CD4-positive, alpha-beta T cell (primary cell): ENCODE data around the gene F11R. TPM values are rescaled to one million over a fixed set of nuclear protein-coding genes. Genes with fewer than 3 reads are reported as not detected.

ENCODE experiments used
- ATAC-seq: fragments of 200-7000 bp; cut with Tn5 transposase; one replicate; pipeline ENCODE4 v1.10.0; 2022; ENCODE audit warnings: mild to moderate bottlenecking; ENCODE audit not compliant: poor library complexity
- CTCF ChIA-PET: fragments of 350-600 bp; sonication (Branson Sonifier 250); formaldehyde crosslinking; loops from one replicate; lab custom pipeline; 2021; ENCODE audit warnings: antibody characterized with exemption, inconsistent platforms; lab: Charles Lee
- POLR2A ChIA-PET: fragments of 350-600 bp; sonication (Branson Sonifier 250); formaldehyde crosslinking; loops from one replicate; lab custom pipeline; 2021; ENCODE audit warnings: antibody characterized with exemption, inconsistent platforms; lab: Charles Lee
- DNase-seq, 14 experiments: peaks; one replicate each; pipeline ENCODE4 v3.0.0-alpha.2; 2013 to 2020; ENCODE audit warnings: mixed read lengths in 2 of 14
- H3K27ac ChIP-seq, 2 donors: one replicate each; pipeline versions ENCODE4 v1.5.1 to v1.7.0; 2013; ENCODE audit warnings: low read length in 2 of 2, low read depth in 1 of 2, mild to moderate bottlenecking in 1 of 2
- H3K27me3 ChIP-seq, 2 experiments: 1 replicate in 1 of 2; 2 replicates in 1 of 2; pipeline versions ENCODE4 v1.6.1 to v1.7.0; 2013; ENCODE audit warnings: low read length in 2 of 2, control low read depth in 1 of 2, mild to moderate bottlenecking in 1 of 2, moderate library complexity in 1 of 2; ENCODE audit not compliant: insufficient read depth in 2 of 2, control insufficient read depth in 1 of 2
- H3K36me3 ChIP-seq: one replicate; pipeline ENCODE4 v1.6.1; 2013; ENCODE audit warnings: low read length, control low read depth; ENCODE audit not compliant: insufficient read depth
- H3K4me1 ChIP-seq: one replicate; pipeline ENCODE4 v1.6.1; 2013; ENCODE audit warnings: low read length, control low read depth; ENCODE audit not compliant: insufficient read depth
- H3K4me3 ChIP-seq: one replicate; pipeline ENCODE4 v1.5.1; 2013; ENCODE audit warnings: mild to moderate bottlenecking, low read length, moderate library complexity
- H3K9me3 ChIP-seq, 2 experiments: 1 replicate in 1 of 2; 2 replicates in 1 of 2; pipeline versions ENCODE4 v1.6.1 to v1.7.0; 2013; ENCODE audit warnings: low read length in 2 of 2, mild to moderate bottlenecking in 2 of 2, control low read depth in 1 of 2, moderate library complexity in 1 of 2; ENCODE audit not compliant: control insufficient read depth in 1 of 2, insufficient read depth in 1 of 2
- H3K27ac Mint-ChIP-seq: one replicate; pipeline ENCODE4 v1.8.0; 2020; ENCODE audit warnings: mixed read lengths
- H3K27me3 Mint-ChIP-seq: one replicate; pipeline ENCODE4 v1.8.0; 2021; ENCODE audit warnings: mixed read lengths
- H3K36me3 Mint-ChIP-seq: one replicate; pipeline ENCODE4 v1.8.0; 2021; ENCODE audit warnings: low read depth, mixed read lengths
- H3K4me1 Mint-ChIP-seq: one replicate; pipeline ENCODE4 v1.8.0; 2021; ENCODE audit warnings: low read depth, mixed read lengths
- H3K4me3 Mint-ChIP-seq: one replicate; pipeline ENCODE4 v1.8.0; 2020; ENCODE audit warnings: mild to moderate bottlenecking, mixed read lengths
- H3K9me3 Mint-ChIP-seq: one replicate; pipeline ENCODE4 v1.8.0; 2020; ENCODE audit warnings: mixed read lengths
- CTCF ChIP-seq: fragments of 200-600 bp; IDR thresholded peaks from one replicate; pipeline ENCODE4 v1.8.0; 2022; ENCODE audit warnings: antibody characterized with exemption, mild to moderate bottlenecking
- intact Hi-C, 2 experiments: fragments of 100-400 bp; cut with DNase I in 1 of 2; cut with micrococcal nuclease in 1 of 2; formaldehyde crosslinking; loops; one replicate each; pipeline versions ENCODE4 v1.15.1 to v1.9.0; 2023 to 2025; cut with DNase I, micrococcal nuclease
- total RNA-seq, 174 experiments: library from RNA in 2 of 174; stranded (reverse) in 2 of 174; gene quantifications; one replicate each; pipeline ENCODE4 v1.2.3 and lab custom pipeline; 2021 to 2026

Gene F11R
- total RNA-seq, 2 experiments from 2014 or later = 15.2 to 16.2 TPM

- CTCF ChIA-PET = no interaction called here
Measured at GRCh38 chr1:160979286-160979685, 41.7 kb downstream of the F11R start.

GRCh38 chr1:160978510-160978927 lies 42.4 kb downstream of the F11R start:
- no peak overlapping the region for H3K4me3 ChIP-seq
- H3K36me3 ChIP-seq = no peaks in the 10 kb centered on the region
- H3K27ac Mint-ChIP-seq = no peak overlapping the region
- intact Hi-C loops = no loop called here
- H3K4me1 Mint-ChIP-seq = no peaks in the 10 kb centered on the region
- no peaks in the 10 kb centered on the region for H3K9me3 Mint-ChIP-seq
- ChIA-PET POLR2A (no interaction called here), CTCF (interaction anchor here (1.0 kb wide), 1 partner anchor 120 kb away, joined by 3 read pairs; the partner anchor contains the start of gene KLHDC9)
- no peak overlapping the region for H3K27ac ChIP-seq
- no peak for TF ChIP-seq CTCF
- ATAC-seq (no peak), DNase-seq (no peak)
- no peaks in the 10 kb centered on the region for H3K36me3 Mint-ChIP-seq
- no peak overlapping the region for H3K4me3 Mint-ChIP-seq
- H3K4me1 ChIP-seq = peaks cover 11% of the 10 kb centered on the region
- H3K27me3 Mint-ChIP-seq = peaks cover 43% of the 10 kb centered on the region
- peaks cover 18 to 23% of the 10 kb centered on the region in 2 experiments for H3K27me3 ChIP-seq
- H3K9me3 ChIP-seq = no peaks in the 10 kb centered on the region

More at GRCh38 chr1:160979286-160979685, 41.7 kb downstream of the F11R start:
- no peaks in the 10 kb centered on the region for H3K4me1 Mint-ChIP-seq
- DNase-seq (no peak), ATAC-seq (no peak)
- H3K9me3 Mint-ChIP-seq = no peaks in the 10 kb centered on the region
- no peak overlapping the region for H3K4me3 Mint-ChIP-seq
- TF ChIP-seq CTCF = no peak
- H3K27me3 Mint-ChIP-seq = peaks cover 45% of the 10 kb centered on the region
- Histone ChIP-seq H3K36me3 (no peaks in the 10 kb centered on the region), H3K27me3 (peaks cover 18 to 27% of the 10 kb centered on the region in 2 experiments), H3K4me1 (peaks cover 11% of the 10 kb centered on the region), H3K27ac (no peak overlapping the region), H3K9me3 (no peaks in the 10 kb centered on the region), H3K4me3 (no peak overlapping the region)
- no peaks in the 10 kb centered on the region for H3K36me3 Mint-ChIP-seq
- intact Hi-C loops = no loop called here
- no peak overlapping the region for H3K27ac Mint-ChIP-seq
- POLR2A ChIA-PET = no interaction called here

GRCh38 chr1:160975026-160975425 lies 45.9 kb downstream of the F11R start:
- CTCF ChIA-PET = no interaction called here
- no peak for ATAC-seq
- POLR2A ChIA-PET = no interaction called here
- intact Hi-C loops = no loop called here
- Mint-ChIP-seq H3K9me3 (no peaks in the 10 kb centered on the region), H3K36me3 (no peaks in the 10 kb centered on the region), H3K4me3 (no peak overlapping the region), H3K27ac (no peak overlapping the region), H3K27me3 (peaks cover 27% of the 10 kb centered on the region), H3K4me1 (no peaks in the 10 kb centered on the region)
- no peaks in the 10 kb centered on the region for H3K9me3 ChIP-seq
- H3K4me1 ChIP-seq = no peaks in the 10 kb centered on the region
- no peaks in the 10 kb centered on the region for H3K36me3 ChIP-seq
- H3K27me3 ChIP-seq = peaks cover 0 to under 1% of the 10 kb centered on the region in 2 experiments
- no peak for TF ChIP-seq CTCF
- no peak overlapping the region for H3K4me3 ChIP-seq
- no peak for DNase-seq
- no peak overlapping the region for H3K27ac ChIP-seq
